RWPE1 (cell line): ENCODE results near the gene MBNL2.

Experiments used
- CTCF ChIA-PET: fragments of 350-600 bp; sonication (Branson Sonifier 250); formaldehyde crosslinking; extraction: SDS; loops from one replicate; lab custom pipeline; 2021; lab: Yijun Ruan, JAX
- POLR2A ChIA-PET: fragments of 400-600 bp; formaldehyde crosslinking; extraction: SDS; loops from one replicate; lab custom pipeline; 2020; ENCODE audit warnings: antibody characterized with exemption; ENCODE audit not compliant: low non-redundant PET; lab: Yijun Ruan, JAX
- DNase-seq: peaks from one replicate; pipeline ENCODE4 v3.0.0; 2012; ENCODE audit warnings: low spot score
- H3K27ac ChIP-seq: fragments of 450-650 bp; 2 replicates; pipeline ENCODE4 v1.5.1; 2017
- TF ChIP-seq, protein P1 (sequence below): fragments of 450-650 bp; conservative IDR thresholded peaks from 2 replicates; pipeline ENCODE4 v1.5.1; 2017; ENCODE audit warnings: low read depth, mild to moderate bottlenecking

The MBNL2 gene

DNA sequence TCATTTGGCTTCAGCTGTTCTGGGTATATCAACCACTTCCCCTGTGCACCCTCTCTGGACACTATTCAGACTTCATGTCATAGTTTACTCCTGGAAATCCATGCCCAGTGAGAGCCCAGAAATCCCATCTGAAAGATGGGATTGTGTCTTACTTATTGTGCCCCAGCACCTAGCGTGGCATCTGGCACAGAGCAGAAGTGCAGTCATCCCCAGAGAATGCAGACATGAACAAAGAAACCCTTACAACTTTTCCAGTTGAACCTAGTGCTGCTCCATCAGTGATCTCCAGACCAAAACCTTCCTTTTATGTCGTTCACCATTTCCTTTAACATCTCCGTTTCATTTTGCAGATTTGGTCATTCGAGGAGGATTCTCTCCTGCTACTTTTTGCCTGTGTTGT lies 60.6 kb downstream of the MBNL2 start:
- ChIA-PET POLR2A (no interaction called here), CTCF (no interaction called here)
- TF ChIP-seq, protein P1, sequence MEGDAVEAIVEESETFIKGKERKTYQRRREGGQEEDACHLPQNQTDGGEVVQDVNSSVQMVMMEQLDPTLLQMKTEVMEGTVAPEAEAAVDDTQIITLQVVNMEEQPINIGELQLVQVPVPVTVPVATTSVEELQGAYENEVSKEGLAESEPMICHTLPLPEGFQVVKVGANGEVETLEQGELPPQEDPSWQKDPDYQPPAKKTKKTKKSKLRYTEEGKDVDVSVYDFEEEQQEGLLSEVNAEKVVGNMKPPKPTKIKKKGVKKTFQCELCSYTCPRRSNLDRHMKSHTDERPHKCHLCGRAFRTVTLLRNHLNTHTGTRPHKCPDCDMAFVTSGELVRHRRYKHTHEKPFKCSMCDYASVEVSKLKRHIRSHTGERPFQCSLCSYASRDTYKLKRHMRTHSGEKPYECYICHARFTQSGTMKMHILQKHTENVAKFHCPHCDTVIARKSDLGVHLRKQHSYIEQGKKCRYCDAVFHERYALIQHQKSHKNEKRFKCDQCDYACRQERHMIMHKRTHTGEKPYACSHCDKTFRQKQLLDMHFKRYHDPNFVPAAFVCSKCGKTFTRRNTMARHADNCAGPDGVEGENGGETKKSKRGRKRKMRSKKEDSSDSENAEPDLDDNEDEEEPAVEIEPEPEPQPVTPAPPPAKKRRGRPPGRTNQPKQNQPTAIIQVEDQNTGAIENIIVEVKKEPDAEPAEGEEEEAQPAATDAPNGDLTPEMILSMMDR = no peak
- no peak overlapping the region for H3K27ac ChIP-seq
- DNase-seq = no peak

DNA sequence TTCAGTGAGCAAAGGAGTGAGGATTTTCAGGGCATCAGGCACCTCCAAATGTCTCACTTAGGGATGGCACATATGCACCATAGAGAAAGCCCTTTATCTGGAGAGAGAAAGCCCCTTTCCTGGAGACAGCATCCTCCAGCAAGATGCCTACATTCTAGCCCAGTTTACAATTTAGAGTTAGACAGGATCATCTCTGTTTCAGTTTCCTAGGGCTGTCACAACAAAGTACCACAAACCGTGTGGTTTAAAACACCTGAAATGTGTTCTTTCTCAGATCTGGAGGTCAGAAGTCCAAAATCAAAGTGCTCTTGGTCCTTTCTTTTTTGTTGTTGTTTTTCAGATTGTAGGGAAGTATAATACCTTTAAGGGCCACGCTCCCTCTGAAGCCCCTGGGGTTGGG lies 61.8 kb downstream of the MBNL2 start:
- no peak for DNase-seq
- no peak overlapping the region for H3K27ac ChIP-seq
- ChIA-PET CTCF (no interaction called here), POLR2A (no interaction called here)
- TF ChIP-seq, protein P1 = no peak

DNA sequence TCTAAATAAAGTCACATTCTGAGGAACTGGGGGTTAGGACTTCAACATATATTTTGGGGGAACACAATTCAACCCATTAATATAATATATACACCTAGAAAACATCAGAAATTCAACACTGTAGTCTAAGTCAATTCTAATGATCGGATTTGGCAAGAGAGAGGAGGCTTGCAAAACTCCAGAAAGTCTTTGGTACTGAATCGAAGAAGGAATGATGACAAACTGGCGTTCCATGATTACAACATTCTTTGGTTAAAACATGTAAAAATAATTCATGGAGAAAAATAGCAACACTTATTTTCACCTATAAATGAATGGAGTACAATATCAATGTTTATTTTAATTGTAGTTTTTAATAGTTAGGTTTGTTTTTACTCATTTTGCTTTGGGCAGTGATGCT lies 62.4 kb downstream of the MBNL2 start:
- no peak overlapping the region for H3K27ac ChIP-seq
- DNase-seq = no peak
- CTCF ChIA-PET = no interaction called here
- POLR2A ChIA-PET = no interaction called here
- TF ChIP-seq, protein P1 = no peak

DNA sequence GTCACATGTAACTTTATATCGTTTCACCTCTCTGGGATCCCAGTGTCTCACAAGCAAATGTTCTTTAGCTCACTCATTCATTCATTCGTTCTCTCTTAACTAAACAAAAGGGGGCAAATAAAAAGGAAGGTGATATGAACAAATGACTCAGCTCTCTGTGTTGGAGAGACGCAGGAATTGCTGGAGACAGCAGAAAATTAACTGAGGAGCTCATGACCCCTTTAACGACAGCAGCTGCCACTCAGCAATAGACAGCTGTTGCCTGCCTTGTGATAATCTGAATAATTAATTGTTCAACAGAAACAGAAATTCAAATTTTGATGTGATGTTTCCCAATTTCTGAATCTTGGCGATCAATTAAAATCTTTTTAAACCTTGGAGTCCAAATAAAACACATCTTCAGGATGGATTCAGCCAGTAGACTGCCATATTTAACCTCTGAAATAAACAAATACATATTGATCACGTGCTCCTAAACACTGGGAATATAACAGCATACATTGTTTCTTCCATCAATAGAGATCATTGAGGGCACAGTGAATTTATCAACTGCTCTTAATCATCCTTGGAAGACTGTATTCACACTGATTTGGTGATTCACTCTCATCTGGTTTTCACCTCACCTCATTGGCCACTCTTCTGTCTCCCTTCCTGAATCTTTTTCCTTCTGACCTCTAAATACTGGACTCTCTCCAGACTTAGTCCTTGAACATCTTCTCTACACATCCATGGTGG lies 63.3 kb downstream of the MBNL2 start:
- CTCF ChIA-PET = no interaction called here

DNA sequence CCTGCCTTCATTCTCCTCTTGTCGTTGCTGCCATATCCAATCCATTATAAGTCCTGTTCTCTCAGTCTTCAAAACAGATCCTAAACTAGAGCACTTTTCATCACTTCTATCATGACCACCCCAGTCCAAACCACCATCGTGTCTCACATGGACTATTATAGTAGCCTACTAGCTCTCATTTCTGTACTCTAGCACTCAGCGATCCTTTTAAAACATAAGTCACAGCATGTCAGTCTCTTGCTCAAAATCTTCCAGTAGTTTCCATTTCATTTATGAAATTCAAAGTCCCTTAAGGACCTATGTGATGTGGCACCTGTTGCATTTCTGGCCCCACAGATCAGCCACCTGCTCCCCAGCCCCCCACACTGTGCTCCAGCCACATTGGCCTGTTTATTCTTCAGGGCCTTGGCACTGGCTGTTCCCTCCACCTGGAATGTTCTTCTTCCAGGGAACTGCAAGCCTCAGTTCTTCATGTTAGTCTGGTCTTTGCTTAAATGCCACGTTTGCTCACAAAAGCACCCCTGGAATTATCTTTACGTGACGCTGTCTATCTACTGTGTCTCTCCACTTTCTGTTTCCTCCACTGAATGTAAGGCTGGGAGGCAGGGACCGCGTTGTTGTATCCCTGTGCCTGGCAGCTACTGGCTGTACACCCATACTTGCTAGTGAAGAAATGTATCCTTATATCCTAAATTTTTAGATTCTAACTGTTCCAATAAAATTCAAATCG lies 64.3 kb downstream of the MBNL2 start:
- no peak for DNase-seq
- CTCF ChIA-PET = no interaction called here
- TF ChIP-seq, protein P1 = no peak
- POLR2A ChIA-PET = no interaction called here
- no peak overlapping the region for H3K27ac ChIP-seq

More for the DNA sequence above, 63.3 kb downstream of the MBNL2 start:
- no peak overlapping the region for H3K27ac ChIP-seq
- no peak for DNase-seq
- POLR2A ChIA-PET = no interaction called here
- TF ChIP-seq, protein P1 = no peak

DNA sequence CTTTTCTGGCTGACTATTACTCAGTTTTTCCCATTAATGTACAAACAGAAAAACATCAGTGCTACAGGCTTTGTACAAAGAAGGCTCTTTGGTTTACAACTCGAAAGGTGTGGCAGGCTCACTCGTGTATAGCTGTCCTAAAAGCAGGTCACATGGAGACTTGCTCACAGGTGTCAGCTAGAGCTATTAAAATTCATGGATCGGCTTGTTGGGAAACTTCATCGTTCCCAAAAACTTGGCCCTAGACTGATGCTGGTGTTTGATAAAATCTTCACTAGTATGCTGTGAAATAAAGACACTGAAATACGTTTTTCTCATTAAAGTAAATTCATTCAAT lies 64.9 kb downstream of the MBNL2 start:
- ChIA-PET CTCF (interaction anchor here (0.6 kb wide), 1 partner anchor 9 kb away, joined by 3 read pairs; no protein-coding TSS in a partner anchor), POLR2A (no interaction called here)
- TF ChIP-seq, protein P1 = no peak
- H3K27ac ChIP-seq = no peak overlapping the region
- DNase-seq = no peak
